PFSK-1 (cell line): Measurements from ENCODE around the gene PID1.

Experiments used
- FOXP2 ChIP-seq: optimal IDR thresholded peaks from 2 replicates; pipeline ENCODE3; 2011; ENCODE audit warnings: borderline replicate concordance, control low read depth, inconsistent platforms; ENCODE audit not compliant: insufficient read depth; ENCODE audit errors: extremely low read length, extremely low read depth
- POLR2AphosphoS5 ChIP-seq: IDR thresholded peaks from 2 replicates; pipeline ENCODE4 v1.6.1; 2012; ENCODE audit warnings: low read depth, mild to moderate bottlenecking, control low read depth, low read length, moderate library complexity
- REST ChIP-seq, 2 experiments: IDR thresholded peaks; 2 replicates each; pipeline versions ENCODE4 v1.6.1 to v1.8.0; 2011 to 2012; ENCODE audit warnings: low read depth in 2 of 2, low read length in 2 of 2, control low read depth in 1 of 2, inconsistent platforms in 1 of 2, mild to moderate bottlenecking in 1 of 2, moderate library complexity in 1 of 2; ENCODE audit not compliant: insufficient read depth in 1 of 2
- SIN3A ChIP-seq: IDR thresholded peaks from 2 replicates; pipeline ENCODE4 v1.6.1; 2012; ENCODE audit warnings: mild to moderate bottlenecking, low read length, moderate library complexity, borderline replicate concordance; ENCODE audit not compliant: insufficient read depth
- TAF1 ChIP-seq: IDR thresholded peaks from 2 replicates; pipeline ENCODE4 v1.6.1; 2012; ENCODE audit warnings: low read length, control low read depth, borderline replicate concordance; ENCODE audit not compliant: insufficient read depth

- TF ChIP-seq POLR2AphosphoS5 (no peak), TAF1 (no peak), SIN3A (no peak), REST (IDR thresholded peaks at IDR 0.05; ENCODE audit: insufficient read depth in 1 of 2, low read depth in 2 of 2, low read length in 2 of 2) (no peak), FOXP2 (no peak)
Observed at GRCh38 chr2:229104025-229104424, 167.1 kb downstream of the PID1 start.
